CD14-positive monocyte (primary cell): ENCODE data around the gene GNAL. TPM values are rescaled to one million over a fixed set of nuclear protein-coding genes. Genes with fewer than 3 reads are reported as not detected.

Experiments
- DNase-seq, 3 donors: peaks; one replicate each; pipeline ENCODE4 v3.0.0-alpha.2; 2011 to 2022
- H2AFZ ChIP-seq: 2 replicates; pipeline ENCODE4 v1.6.0; 2012; ENCODE audit warnings: mild to moderate bottlenecking, low read depth, low read length, inconsistent platforms; ENCODE audit not compliant: insufficient read depth, poor library complexity, severe bottlenecking
- H3K27ac ChIP-seq, 2 donors: 1 replicate in 1 of 2; 2 replicates in 1 of 2; pipeline ENCODE4 v1.5.1; 2012 to 2013; ENCODE audit warnings: low read length in 2 of 2, control low read depth in 1 of 2, inconsistent platforms in 1 of 2, low read depth in 1 of 2, mild to moderate bottlenecking in 1 of 2
- H3K27me3 ChIP-seq, 2 donors: one replicate each; pipeline versions ENCODE4 v1.6.0 to v1.6.1; 2011 to 2013; ENCODE audit warnings: low read length in 2 of 2; ENCODE audit not compliant: control insufficient read depth in 2 of 2, insufficient read depth in 2 of 2
- H3K36me3 ChIP-seq, 2 donors: replicated peaks in 1 of 2; 1 replicate in 1 of 2; 2 replicates in 1 of 2; pipeline versions ENCODE4 v1.5.1 to v1.6.1; 2012 to 2013; ENCODE audit warnings: low read length in 2 of 2, control low read depth in 1 of 2, inconsistent platforms in 1 of 2, mild to moderate bottlenecking in 1 of 2; ENCODE audit not compliant: insufficient read depth in 2 of 2, control insufficient read depth in 1 of 2
- H3K4me1 ChIP-seq, 2 donors: 1 replicate in 1 of 2; 2 replicates in 1 of 2; pipeline versions ENCODE4 v1.5.1 to v1.6.1; 2012 to 2013; ENCODE audit warnings: low read length in 2 of 2, control low read depth in 1 of 2, inconsistent platforms in 1 of 2, mild to moderate bottlenecking in 1 of 2, moderate library complexity in 1 of 2; ENCODE audit not compliant: insufficient read depth in 2 of 2, control insufficient read depth in 1 of 2
- H3K4me2 ChIP-seq: replicated peaks from 2 replicates; pipeline ENCODE3; 2012; ENCODE audit warnings: low read length, moderate library complexity, mild to moderate bottlenecking; ENCODE audit not compliant: poor library complexity, severe bottlenecking; ENCODE audit errors: extremely low read depth
- H3K4me3 ChIP-seq, 3 experiments: fragments of 200-600 bp in 1 of 3; sonication (generic) in 1 of 3; replicated peaks in 1 of 3; 1 replicate in 2 of 3; 2 replicates in 1 of 3; pipeline ENCODE4 v1.5.1; 2011 to 2013; ENCODE audit warnings: low read length in 3 of 3, mild to moderate bottlenecking in 3 of 3, control low read depth in 2 of 3, low read depth in 2 of 3, inconsistent platforms in 1 of 3, moderate library complexity in 1 of 3
- H3K79me2 ChIP-seq: 2 replicates; pipeline ENCODE4 v1.6.0; 2012; ENCODE audit warnings: mild to moderate bottlenecking, control low read depth, inconsistent platforms, low read length, moderate library complexity; ENCODE audit not compliant: insufficient read depth
- H3K9ac ChIP-seq: 2 replicates; pipeline ENCODE4 v1.6.0; 2017; ENCODE audit warnings: low read length, mild to moderate bottlenecking; ENCODE audit not compliant: insufficient read depth, poor library complexity, severe bottlenecking
- H3K9me3 ChIP-seq, 2 donors: replicated peaks in 1 of 2; 1 replicate in 1 of 2; 2 replicates in 1 of 2; pipeline versions ENCODE4 v1.5.1 to v1.6.1; 2012 to 2013; ENCODE audit warnings: low read length in 2 of 2, control low read depth in 1 of 2; ENCODE audit not compliant: control insufficient read depth in 1 of 2, insufficient read depth in 1 of 2
- H4K20me1 ChIP-seq: 2 replicates; pipeline ENCODE4 v1.6.0; 2012; ENCODE audit warnings: mild to moderate bottlenecking, low read length, control low read depth, moderate library complexity; ENCODE audit not compliant: insufficient read depth
- H3K27ac Mint-ChIP-seq, 7 donors: one replicate each; pipeline ENCODE4 v1.8.0; 2020; ENCODE audit warnings: mild to moderate bottlenecking in 7 of 7, mixed read lengths in 7 of 7, moderate library complexity in 6 of 7, inconsistent platforms in 2 of 7
- H3K27me3 Mint-ChIP-seq, 3 donors: one replicate each; pipeline ENCODE4 v1.8.0; 2021 to 2022; ENCODE audit warnings: low read depth in 3 of 3, mild to moderate bottlenecking in 3 of 3, mixed read lengths in 3 of 3, moderate library complexity in 3 of 3, inconsistent platforms in 1 of 3
- H3K36me3 Mint-ChIP-seq, 2 donors: one replicate each; pipeline ENCODE4 v1.8.0; 2020; ENCODE audit warnings: mixed read lengths in 2 of 2, inconsistent platforms in 1 of 2, mild to moderate bottlenecking in 1 of 2
- H3K4me1 Mint-ChIP-seq: one replicate; pipeline ENCODE4 v1.8.0; 2020; ENCODE audit warnings: mild to moderate bottlenecking, mixed read lengths
- H3K4me3 Mint-ChIP-seq, 2 donors: one replicate each; pipeline ENCODE4 v1.8.0; 2020; ENCODE audit warnings: mild to moderate bottlenecking in 2 of 2, mixed read lengths in 2 of 2, moderate library complexity in 1 of 2
- H3K9me3 Mint-ChIP-seq, 7 donors: one replicate each; pipeline ENCODE4 v1.8.0; 2020 to 2022; ENCODE audit warnings: mixed read lengths in 7 of 7, mild to moderate bottlenecking in 6 of 7, moderate library complexity in 6 of 7, inconsistent platforms in 2 of 7
- WGBS: methylation state at CpG from one replicate; pipeline ENCODE4 v1.1.5; 2013; ENCODE audit warnings: missing lambda C conversion rate; ENCODE audit not compliant: insufficient coverage; 5-methylcytosine and 5-hydroxymethylcytosine counted together
- intact Hi-C, 2 donors: fragments of 100-400 bp; cut with micrococcal nuclease; formaldehyde crosslinking; loops; one replicate each; pipeline versions ENCODE4 v1.15.0 to v1.15.1; 2023
- polyA plus RNA-seq, 3 donors: library from polyadenylated mRNA; depleted of rRNA in 1 of 3; unstranded in 2 of 3; stranded (reverse) in 1 of 3; fragments of 300-500 nt in 2 of 3; fragments of >200 nt in 1 of 3; fragmentation: Illumina TruSeq in 2 of 3; gene quantifications; 1 replicate in 2 of 3; 2 replicates in 1 of 3; pipeline ENCODE4 v1.2.3, GENCODE V29; 2012 to 2021
- TF ChIP-seq, protein P1 (sequence below): fragments of 200-600 bp; IDR thresholded peaks from one replicate; pipeline ENCODE4 v1.8.0; 2022; ENCODE audit warnings: antibody characterized with exemption, mild to moderate bottlenecking

GNAL gene
- polyA plus RNA-seq, 3 donors: 0.01 to 0.03 TPM; not detected in 1

DNA sequence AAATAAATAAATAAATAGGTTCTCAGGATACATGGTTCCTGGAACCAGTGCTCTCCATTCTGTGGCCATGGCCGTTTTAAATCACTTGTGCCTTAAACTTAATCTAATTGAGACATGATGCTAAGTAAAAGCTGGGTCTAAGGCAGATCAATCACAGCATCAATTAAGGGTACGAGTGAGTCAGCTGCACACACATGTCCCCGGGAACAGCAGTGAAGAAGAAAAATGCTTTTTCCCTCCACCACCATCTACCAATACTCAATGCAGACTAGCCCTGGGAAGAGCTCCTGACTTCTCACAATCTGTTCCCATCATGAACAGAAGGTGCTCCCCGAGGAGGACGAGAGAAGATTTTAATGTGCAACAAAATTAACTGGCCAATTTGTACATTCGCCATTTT is 155.4 kb downstream of the GNAL start:
- Histone ChIP-seq H3K4me3 (no peak overlapping the region), H2AFZ (no peak overlapping the region), H3K79me2 (no peaks in the 10 kb centered on the region), H3K27ac (no peak overlapping the region), H3K9me3 (no peaks in the 10 kb centered on the region), H3K36me3 (no peaks in the 10 kb centered on the region), H4K20me1 (no peaks in the 10 kb centered on the region), H3K4me2 (no peak overlapping the region), H3K9ac (no peak overlapping the region), H3K27me3 (no peaks in the 10 kb centered on the region), H3K4me1 (peaks cover under 1 to 2% of the 10 kb centered on the region in 2 donors)
- Mint-ChIP-seq H3K4me1 (peaks cover 4% of the 10 kb centered on the region), H3K27me3 (peaks cover 3 to 15% (median 9%) of the 10 kb centered on the region in 3 donors), H3K27ac (no peak overlapping the region), H3K36me3 (no peaks in the 10 kb centered on the region), H3K9me3 (peaks cover 0 to 2% (median 0%) of the 10 kb centered on the region in 7 donors), H3K4me3 (peak overlapping the region in 1 of 2 donors; percentile 31)
- 93% methylated on average over 3 of the region's 6 CpGs for WGBS
- TF ChIP-seq, protein P1, sequence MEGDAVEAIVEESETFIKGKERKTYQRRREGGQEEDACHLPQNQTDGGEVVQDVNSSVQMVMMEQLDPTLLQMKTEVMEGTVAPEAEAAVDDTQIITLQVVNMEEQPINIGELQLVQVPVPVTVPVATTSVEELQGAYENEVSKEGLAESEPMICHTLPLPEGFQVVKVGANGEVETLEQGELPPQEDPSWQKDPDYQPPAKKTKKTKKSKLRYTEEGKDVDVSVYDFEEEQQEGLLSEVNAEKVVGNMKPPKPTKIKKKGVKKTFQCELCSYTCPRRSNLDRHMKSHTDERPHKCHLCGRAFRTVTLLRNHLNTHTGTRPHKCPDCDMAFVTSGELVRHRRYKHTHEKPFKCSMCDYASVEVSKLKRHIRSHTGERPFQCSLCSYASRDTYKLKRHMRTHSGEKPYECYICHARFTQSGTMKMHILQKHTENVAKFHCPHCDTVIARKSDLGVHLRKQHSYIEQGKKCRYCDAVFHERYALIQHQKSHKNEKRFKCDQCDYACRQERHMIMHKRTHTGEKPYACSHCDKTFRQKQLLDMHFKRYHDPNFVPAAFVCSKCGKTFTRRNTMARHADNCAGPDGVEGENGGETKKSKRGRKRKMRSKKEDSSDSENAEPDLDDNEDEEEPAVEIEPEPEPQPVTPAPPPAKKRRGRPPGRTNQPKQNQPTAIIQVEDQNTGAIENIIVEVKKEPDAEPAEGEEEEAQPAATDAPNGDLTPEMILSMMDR: no peak
- intact Hi-C loops: no loop called here
- DNase-seq: no peak

DNA sequence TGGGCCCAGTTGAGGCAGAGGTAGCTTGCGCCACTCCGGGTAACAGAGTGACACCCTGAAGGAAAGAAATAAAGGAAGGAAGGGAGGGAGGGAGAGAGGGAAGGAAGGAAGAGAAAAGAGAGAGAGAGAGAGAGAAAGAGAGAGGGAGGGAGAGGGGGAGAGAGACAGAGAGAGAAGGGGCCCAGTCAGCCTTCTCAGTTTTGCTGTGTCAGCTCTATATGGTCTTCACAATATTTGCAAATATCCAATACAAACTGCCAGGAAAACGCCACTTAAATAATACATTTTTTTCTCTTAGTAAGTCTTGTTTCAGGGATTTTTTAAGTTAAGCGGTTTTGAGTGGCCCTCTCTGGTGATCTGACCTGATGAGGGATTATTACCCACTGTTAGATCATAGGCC is 156.6 kb downstream of the GNAL start:
- Mint-ChIP-seq H3K4me3 (no peak overlapping the region), H3K27me3 (peaks cover 3 to 15% (median 6%) of the 10 kb centered on the region in 3 donors), H3K4me1 (peaks cover 14% of the 10 kb centered on the region), H3K36me3 (no peaks in the 10 kb centered on the region), H3K27ac (no peak overlapping the region), H3K9me3 (peaks cover 0 to 2% (median 0%) of the 10 kb centered on the region in 7 donors)
- Histone ChIP-seq H3K79me2 (no peaks in the 10 kb centered on the region), H3K4me1 (peaks cover 11 to 14% of the 10 kb centered on the region in 2 donors), H3K27me3 (no peaks in the 10 kb centered on the region), H3K9ac (no peak overlapping the region), H3K4me2 (no peak overlapping the region), H4K20me1 (no peaks in the 10 kb centered on the region), H3K9me3 (no peaks in the 10 kb centered on the region), H3K4me3 (no peak overlapping the region), H2AFZ (no peak overlapping the region), H3K27ac (no peak overlapping the region), H3K36me3 (no peaks in the 10 kb centered on the region)
- TF ChIP-seq, protein P1: no peak
- intact Hi-C loops: no loop called here
- DNase-seq: no peak
- no CpG with 5 or more reads among the region's 4 CpGs for WGBS
